Erythroblast (primary cell): Measurements from ENCODE around the gene POLH.

Experiments used
- GATA1 ChIP-seq: IDR thresholded peaks from 2 replicates; pipeline ENCODE4 v1.6.1; 2011; ENCODE audit warnings: low read depth, mild to moderate bottlenecking, control low read depth, low read length, moderate library complexity
- POLR2A ChIP-seq: IDR thresholded peaks from 2 replicates; pipeline ENCODE4 v1.6.1; 2011; ENCODE audit warnings: mild to moderate bottlenecking, low read length

DNA sequence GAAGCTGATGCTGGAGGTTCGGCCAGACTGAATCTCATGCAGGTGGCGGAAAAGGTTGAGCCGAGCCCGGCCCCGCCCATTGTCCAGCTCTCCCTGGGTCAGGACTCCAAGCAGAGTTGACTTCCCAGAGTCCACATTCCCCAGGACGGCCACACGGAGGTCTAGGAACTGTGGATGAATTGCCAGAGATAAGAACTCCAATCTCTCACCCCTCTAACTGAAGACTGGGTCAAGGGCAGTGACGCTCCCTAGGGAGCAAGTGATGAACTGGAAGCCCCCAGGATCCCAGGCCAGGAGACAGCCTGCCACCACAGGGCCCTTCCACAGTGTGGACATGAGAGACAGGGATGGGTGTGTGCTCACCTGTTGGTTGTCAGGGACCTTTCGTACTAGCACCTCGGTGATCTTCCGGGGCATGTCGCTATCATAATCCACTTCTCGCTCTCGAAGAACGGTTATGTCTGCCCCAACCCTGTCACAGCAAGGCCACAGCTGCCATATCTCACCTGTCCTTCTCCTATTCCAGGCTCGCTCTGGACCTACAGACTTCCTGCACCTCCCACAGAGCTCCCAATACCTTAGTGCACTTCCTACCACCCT, 49.5 kb downstream of the POLH start:
- no peak for TF ChIP-seq POLR2A
- TF ChIP-seq GATA1: no peak
